ENCODE measurements around the gene C11orf71. TPM values are rescaled to one million over a fixed set of nuclear protein-coding genes. Genes with fewer than 3 reads are reported as not detected.

Gene C11orf71
- total RNA-seq, 1 donor from 2014 or later: 8.5 TPM

- no peak for TF ChIP-seq CTCF (IDR thresholded peaks at IDR 0.05; ENCODE audit: unreplicated experiment)
- H3K36me3 Mint-ChIP-seq (ENCODE audit: insufficient read depth): no peaks in the 10 kb centered on the region
- DNase-seq (ENCODE audit: low spot score, unreplicated experiment): no peak
- no peak overlapping the region for H3K4me3 Mint-ChIP-seq (ENCODE audit: low read depth)
- no peak overlapping the region for H3K27ac Mint-ChIP-seq
- peaks cover 19% of the 10 kb centered on the region for H3K27me3 Mint-ChIP-seq
- no peaks in the 10 kb centered on the region for H3K4me1 Mint-ChIP-seq (ENCODE audit: low read depth)
- H3K9me3 Mint-ChIP-seq (ENCODE audit: low read depth): peaks cover 8% of the 10 kb centered on the region
Measured at GRCh38 chr11:114379394-114380069, 20.8 kb downstream of the C11orf71 start.

- Mint-ChIP-seq H3K27me3 (peaks cover 24% of the 10 kb centered on the region), H3K27ac (no peak overlapping the region), H3K4me1 (ENCODE audit: low read depth) (no peaks in the 10 kb centered on the region), H3K4me3 (ENCODE audit: low read depth) (no peak overlapping the region), H3K36me3 (ENCODE audit: insufficient read depth) (no peaks in the 10 kb centered on the region), H3K9me3 (ENCODE audit: low read depth) (no peaks in the 10 kb centered on the region)
- DNase-seq (ENCODE audit: low spot score, unreplicated experiment): no peak
- TF ChIP-seq CTCF (IDR thresholded peaks at IDR 0.05; ENCODE audit: unreplicated experiment): no peak
Measured at GRCh38 chr11:114377612-114378267, 22.6 kb downstream of the C11orf71 start.

- Mint-ChIP-seq H3K27ac (no peak overlapping the region), H3K36me3 (ENCODE audit: insufficient read depth) (no peaks in the 10 kb centered on the region), H3K4me3 (ENCODE audit: low read depth) (no peak overlapping the region), H3K27me3 (peaks cover 22% of the 10 kb centered on the region), H3K4me1 (ENCODE audit: low read depth) (no peaks in the 10 kb centered on the region), H3K9me3 (ENCODE audit: low read depth) (no peaks in the 10 kb centered on the region)
- DNase-seq (ENCODE audit: low spot score, unreplicated experiment): no peak
- no peak for TF ChIP-seq CTCF (IDR thresholded peaks at IDR 0.05; ENCODE audit: unreplicated experiment)
Measured at GRCh38 chr11:114375052-114375451, 25.3 kb downstream of the C11orf71 start.

GRCh38 chr11:114368918-114369680, 31.2 kb downstream of the C11orf71 start:
- Mint-ChIP-seq H3K4me3 (ENCODE audit: low read depth) (no peak overlapping the region), H3K27ac (no peak overlapping the region), H3K4me1 (ENCODE audit: low read depth) (no peaks in the 10 kb centered on the region), H3K27me3 (peaks cover 12% of the 10 kb centered on the region), H3K9me3 (ENCODE audit: low read depth) (no peaks in the 10 kb centered on the region), H3K36me3 (ENCODE audit: insufficient read depth) (no peaks in the 10 kb centered on the region)
- no peak for DNase-seq (ENCODE audit: low spot score, unreplicated experiment)
- TF ChIP-seq CTCF (IDR thresholded peaks at IDR 0.05; ENCODE audit: unreplicated experiment): no peak

GRCh38 chr11:114367244-114367957, 32.9 kb downstream of the C11orf71 start:
- no peaks in the 10 kb centered on the region for H3K4me1 Mint-ChIP-seq (ENCODE audit: low read depth)
- DNase-seq (ENCODE audit: low spot score, unreplicated experiment): no peak
- no peak overlapping the region for H3K27ac Mint-ChIP-seq
- peaks cover 13% of the 10 kb centered on the region for H3K27me3 Mint-ChIP-seq
- H3K36me3 Mint-ChIP-seq (ENCODE audit: insufficient read depth): no peaks in the 10 kb centered on the region
- no peaks in the 10 kb centered on the region for H3K9me3 Mint-ChIP-seq (ENCODE audit: low read depth)
- H3K4me3 Mint-ChIP-seq (ENCODE audit: low read depth): no peak overlapping the region
- no peak for TF ChIP-seq CTCF (IDR thresholded peaks at IDR 0.05; ENCODE audit: unreplicated experiment)
